ENCODE data around the gene MYO5C.

DNA sequence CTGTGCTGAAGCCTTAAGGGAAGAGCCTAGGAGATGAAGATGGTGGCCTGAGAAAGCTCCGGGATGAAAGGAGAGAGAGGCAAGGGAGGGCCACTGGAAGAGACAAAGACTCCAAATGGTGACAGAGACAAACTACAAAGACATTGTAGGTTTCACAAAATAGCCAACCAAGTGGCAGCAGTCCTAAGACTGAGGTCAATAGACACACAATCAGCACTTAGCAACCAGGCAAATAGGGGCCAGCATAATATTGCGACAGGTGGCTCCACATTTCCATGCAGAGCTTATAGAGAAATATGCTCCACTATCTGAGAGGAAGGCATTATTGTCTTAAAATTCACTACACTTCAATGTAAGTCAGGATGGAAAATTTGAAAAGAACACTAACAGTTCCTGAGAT lies 22.1 kb upstream of the MYO5C start:
- TF ChIP-seq CTCF (IDR thresholded peaks at IDR 0.05; ENCODE audit: low read depth, low read length) (no peak), EZH2phosphoT487 (IDR thresholded peaks at IDR 0.05; ENCODE audit: low read depth) (no peak)

All from OCI-LY3 (cell line).